HUES64 (cell line): ENCODE results near the gene ODAD3.
"Not testable (repeated sequence)": the region's sequence is repeated elsewhere in the genome, so short reads cannot be mapped to it uniquely, and the experiment has no call there.

Source experiments
- H3K27ac ChIP-seq: 2 replicates; pipeline ENCODE4 v1.7.0; 2013; ENCODE audit warnings: low read depth, low read length, inconsistent platforms
- H3K27me3 ChIP-seq: 2 replicates; pipeline ENCODE4 v1.6.1; 2013; ENCODE audit warnings: mild to moderate bottlenecking, low read length; ENCODE audit not compliant: insufficient read depth
- H3K36me3 ChIP-seq: 2 replicates; pipeline ENCODE4 v1.6.1; 2013; ENCODE audit warnings: mild to moderate bottlenecking, low read length; ENCODE audit not compliant: insufficient read depth
- H3K4me1 ChIP-seq: 2 replicates; pipeline ENCODE4 v1.6.1; 2013; ENCODE audit warnings: mild to moderate bottlenecking, low read length, moderate library complexity; ENCODE audit not compliant: insufficient read depth
- H3K4me3 ChIP-seq: 2 replicates; pipeline ENCODE4 v1.5.1; 2013; ENCODE audit warnings: mild to moderate bottlenecking, low read length, moderate library complexity
- H3K9ac ChIP-seq: 2 replicates; pipeline ENCODE4 v1.6.1; 2013; ENCODE audit warnings: mild to moderate bottlenecking, low read depth, low read length
- H3K9me3 ChIP-seq: 2 replicates; pipeline ENCODE4 v1.6.1; 2013; ENCODE audit warnings: low read depth, low read length; ENCODE audit not compliant: insufficient read depth
- WGBS: fragments of 150-250, 120-280 bp; methylation state at CpG from one replicate; pipeline ENCODE4 v1.1.7; 2013; ENCODE audit warnings: missing lambda C conversion rate; 5-methylcytosine and 5-hydroxymethylcytosine counted together

ODAD3 gene

DNA sequence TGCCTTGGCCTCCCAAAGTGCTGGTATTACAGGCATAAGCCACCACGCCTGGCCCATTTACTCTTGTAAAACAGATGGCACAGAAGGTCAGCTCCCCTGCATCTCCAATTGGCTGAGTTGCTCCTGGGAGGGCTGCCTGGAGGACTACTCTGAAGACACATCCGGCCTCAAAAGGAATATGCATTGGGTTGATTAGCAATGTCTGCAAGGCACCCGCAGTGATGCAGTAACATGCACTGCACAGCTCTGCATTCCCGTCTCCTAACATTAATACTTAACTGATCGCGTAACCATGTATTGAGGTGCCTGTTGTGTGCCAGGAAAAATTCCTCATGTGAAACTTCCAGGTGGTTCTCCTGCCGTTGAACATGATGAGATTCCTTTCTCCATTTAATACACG is 40.9 kb upstream of the ODAD3 start:
- Histone ChIP-seq H3K9ac (no peak overlapping the region), H3K36me3 (no peaks in the 10 kb centered on the region), H3K27ac (no peak overlapping the region), H3K27me3 (peaks cover 29% of the 10 kb centered on the region), H3K4me3 (no peak overlapping the region), H3K9me3 (no peaks in the 10 kb centered on the region), H3K4me1 (no peaks in the 10 kb centered on the region)
- WGBS = 84% methylated on average over 8 of the region's 8 CpGs

DNA sequence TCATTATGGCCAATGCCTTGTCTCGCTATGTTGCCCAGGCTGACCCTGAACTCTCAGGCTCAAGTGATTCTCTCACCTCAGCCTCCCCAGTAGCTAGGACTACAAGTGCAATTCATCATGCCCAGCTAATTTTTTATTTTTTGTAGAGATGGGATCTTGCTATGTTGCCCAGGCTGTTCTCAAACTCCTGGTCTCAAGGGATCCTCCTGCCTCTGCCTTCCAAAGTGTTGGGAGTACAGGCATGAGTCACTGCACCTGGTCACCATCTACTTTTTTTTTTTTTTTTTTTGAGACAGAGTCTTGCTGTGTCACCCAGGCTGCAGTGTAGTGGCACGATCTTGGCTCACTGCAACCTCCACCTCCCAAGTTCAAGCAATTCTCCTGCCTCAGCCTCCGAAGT is 40.4 kb upstream of the ODAD3 start:
- H3K4me1 ChIP-seq, H3K4me3 ChIP-seq, H3K36me3 ChIP-seq, H3K9me3 ChIP-seq, H3K9ac ChIP-seq, H3K27ac ChIP-seq: not testable (repeated sequence)
- H3K27me3 ChIP-seq = peaks cover 25% of the 10 kb centered on the region
- 94% methylated on average over 3 of the region's 3 CpGs for WGBS

DNA sequence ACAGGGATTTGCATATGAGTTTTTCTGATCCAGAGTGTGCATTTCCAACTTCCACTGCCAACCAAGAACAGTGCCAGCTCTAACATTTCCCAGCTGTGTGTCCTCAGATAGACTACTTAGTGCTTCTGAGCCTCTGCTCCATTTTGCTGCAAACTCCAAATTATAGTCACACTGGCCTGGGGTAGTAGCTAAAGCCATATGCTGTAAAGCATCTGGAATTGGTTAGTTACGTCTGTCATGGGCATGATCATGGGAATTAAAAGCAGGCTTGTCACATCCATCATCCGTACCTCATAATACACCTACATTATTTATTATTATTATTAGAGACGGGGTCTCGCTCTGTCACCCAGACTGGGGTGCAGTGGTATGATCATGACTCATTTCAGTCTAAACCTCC is 38.8 kb upstream of the ODAD3 start:
- Histone ChIP-seq H3K9me3 (no peaks in the 10 kb centered on the region), H3K4me3 (no peak overlapping the region), H3K36me3 (no peaks in the 10 kb centered on the region), H3K27me3 (peaks cover 9% of the 10 kb centered on the region), H3K27ac (no peak overlapping the region), H3K9ac (no peak overlapping the region), H3K4me1 (no peaks in the 10 kb centered on the region)
- WGBS = 95% methylated on average over 4 of the region's 4 CpGs

DNA sequence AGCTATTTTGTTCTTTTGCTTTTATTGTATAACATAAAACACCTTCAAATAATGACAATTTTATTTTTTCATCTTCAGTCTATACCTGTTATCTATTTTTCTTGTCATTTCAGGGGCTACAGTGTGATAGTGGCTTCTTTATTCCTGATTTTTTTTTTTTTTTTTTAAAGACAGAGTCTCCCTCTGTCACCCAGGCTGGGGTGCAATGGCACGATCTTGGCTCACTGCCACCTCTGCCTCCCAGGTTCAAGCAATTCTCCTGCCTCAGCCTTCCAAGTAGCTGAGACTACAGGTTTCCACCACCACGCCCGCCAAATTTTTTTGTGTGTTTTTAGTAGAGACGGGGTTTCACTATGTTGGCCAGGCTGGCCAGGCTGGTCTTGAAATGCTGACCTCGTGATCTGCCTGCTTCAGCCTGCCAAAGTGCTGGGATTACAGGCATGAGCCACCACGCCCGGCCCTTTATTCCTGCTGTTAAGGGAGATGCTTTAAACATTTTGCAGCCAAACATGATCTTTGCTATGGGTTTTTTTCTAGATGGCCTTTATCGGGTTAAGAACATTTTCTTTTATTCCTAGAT is 33.4 kb upstream of the ODAD3 start:
- H3K27me3 ChIP-seq, H3K4me3 ChIP-seq, H3K27ac ChIP-seq, H3K9me3 ChIP-seq, H3K4me1 ChIP-seq, H3K9ac ChIP-seq, H3K36me3 ChIP-seq: not testable (repeated sequence)
- WGBS = 89% methylated on average over 7 of the region's 8 CpGs

DNA sequence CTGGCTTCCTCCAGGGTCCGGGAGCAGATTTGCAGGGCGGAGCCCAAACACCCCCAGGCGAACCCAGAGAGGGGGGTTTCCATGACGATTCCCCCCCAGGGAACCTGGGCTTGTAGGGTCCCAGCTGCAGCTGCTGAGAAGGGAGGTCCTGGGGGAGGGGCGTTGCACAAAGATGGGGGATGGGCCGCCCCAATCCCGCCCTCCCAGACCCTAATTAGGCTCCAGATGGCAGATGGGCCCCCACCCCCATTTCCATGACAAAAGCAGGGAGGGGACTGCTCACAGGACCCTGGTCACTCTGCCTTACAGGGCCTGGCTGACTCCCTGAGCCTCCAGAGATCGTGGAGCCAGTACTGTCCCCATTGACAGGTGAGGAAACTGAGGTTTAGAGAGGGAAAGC is 30.7 kb upstream of the ODAD3 start:
- no peak overlapping the region for H3K9ac ChIP-seq
- H3K27me3 ChIP-seq = no peaks in the 10 kb centered on the region
- H3K4me1 ChIP-seq = 0 out of 2 replicates have a peak, but pooled peaks cover 3% of the 10 kb centered on the region
- H3K36me3 ChIP-seq = no peaks in the 10 kb centered on the region
- no peak overlapping the region for H3K27ac ChIP-seq
- H3K4me3 ChIP-seq = no peak overlapping the region
- H3K9me3 ChIP-seq = no peaks in the 10 kb centered on the region
- 32% methylated on average over 8 of the region's 8 CpGs for WGBS

DNA sequence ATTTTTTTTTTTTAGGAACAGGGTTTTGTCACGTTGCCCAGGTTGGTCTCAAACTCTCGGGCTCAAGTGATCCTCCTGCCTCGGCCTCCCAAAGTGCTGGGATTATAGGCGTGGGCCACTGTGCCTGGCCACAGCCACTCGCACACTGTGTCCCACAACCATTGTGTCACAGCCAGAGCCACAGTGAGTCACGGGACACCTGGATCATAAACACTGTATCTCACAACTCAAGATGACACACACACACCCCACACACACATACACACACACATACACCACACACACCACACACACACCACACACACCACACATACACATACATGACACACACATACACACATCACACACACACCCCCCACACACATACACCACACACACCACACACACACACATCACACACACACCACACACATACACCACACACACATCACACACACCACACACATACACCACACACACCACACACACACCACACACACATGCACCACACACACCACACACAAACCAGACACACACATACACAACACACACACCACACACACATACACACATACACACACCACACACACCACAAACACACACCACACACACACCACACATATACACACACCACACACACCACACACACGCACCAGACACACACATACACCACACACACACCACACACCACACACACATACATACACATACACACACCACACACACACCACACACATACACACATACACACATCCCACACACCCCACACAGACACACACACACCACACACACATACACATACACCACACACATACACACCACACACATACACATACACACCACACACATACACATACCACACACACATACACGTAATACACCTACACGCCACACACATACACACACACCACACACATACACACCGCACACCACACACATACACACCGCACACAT is 29.7 kb upstream of the ODAD3 start:
- Histone ChIP-seq H3K36me3 (no peaks in the 10 kb centered on the region), H3K9ac (no peak overlapping the region), H3K27me3 (no peaks in the 10 kb centered on the region), H3K9me3 (no peaks in the 10 kb centered on the region), H3K27ac (no peak overlapping the region), H3K4me1 (0 out of 2 replicates have a peak, but pooled peaks cover 3% of the 10 kb centered on the region), H3K4me3 (no peak overlapping the region)
- WGBS = 86% methylated on average over 11 of the region's 11 CpGs

DNA sequence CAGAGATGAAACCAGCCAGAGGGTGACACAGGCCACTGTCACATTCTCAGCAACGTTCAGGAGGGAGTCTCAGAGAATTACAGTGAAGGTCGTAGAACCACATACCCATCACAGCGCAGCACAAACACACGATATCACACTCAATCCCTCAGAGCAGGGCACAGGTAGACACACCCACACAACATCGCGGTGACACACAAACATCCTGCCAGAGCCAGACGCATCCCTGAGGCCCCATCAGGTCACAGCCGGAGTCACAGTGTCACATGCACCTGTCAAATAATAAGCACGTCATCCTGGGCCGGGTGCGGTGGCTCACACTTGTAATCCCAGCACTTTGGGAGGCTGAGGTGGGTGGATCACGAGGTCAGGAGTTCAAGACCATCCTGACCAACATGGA is 28.5 kb upstream of the ODAD3 start:
- Histone ChIP-seq H3K9ac (no peak overlapping the region), H3K9me3 (no peaks in the 10 kb centered on the region), H3K27ac (no peak overlapping the region), H3K4me1 (0 out of 2 replicates have a peak, but pooled peaks cover 3% of the 10 kb centered on the region), H3K36me3 (no peaks in the 10 kb centered on the region), H3K4me3 (no peak overlapping the region), H3K27me3 (no peaks in the 10 kb centered on the region)
- WGBS = 84% methylated on average over 12 of the region's 12 CpGs

DNA sequence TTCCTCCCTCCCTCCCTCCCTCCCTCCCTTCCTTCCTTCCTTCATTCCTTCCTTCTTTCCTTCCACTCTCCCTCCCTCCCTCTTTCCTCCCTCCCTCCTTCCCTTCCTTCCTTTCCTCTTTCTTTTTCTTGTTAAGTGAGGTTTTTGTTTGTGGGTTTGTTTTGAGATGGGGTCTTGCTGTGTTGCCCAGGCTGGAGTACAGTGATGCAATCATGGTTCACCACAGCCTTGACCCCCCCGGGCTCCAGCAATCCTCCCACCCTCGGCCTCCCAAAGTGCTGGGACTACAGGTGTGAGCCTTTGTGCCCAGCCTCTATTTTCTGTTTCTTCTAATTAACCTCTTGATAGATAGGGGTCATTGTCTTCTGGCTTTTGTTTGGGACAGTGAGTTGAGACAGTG is 26.5 kb upstream of the ODAD3 start:
- WGBS = 94% methylated on average over 2 of the region's 2 CpGs
- H3K27ac ChIP-seq = no peak overlapping the region
- no peaks in the 10 kb centered on the region for H3K27me3 ChIP-seq
- no peaks in the 10 kb centered on the region for H3K36me3 ChIP-seq
- no peak overlapping the region for H3K4me3 ChIP-seq
- no peaks in the 10 kb centered on the region for H3K9me3 ChIP-seq
- no peak overlapping the region for H3K9ac ChIP-seq
- H3K4me1 ChIP-seq = 0 out of 2 replicates have a peak, but pooled peaks cover 7% of the 10 kb centered on the region

DNA sequence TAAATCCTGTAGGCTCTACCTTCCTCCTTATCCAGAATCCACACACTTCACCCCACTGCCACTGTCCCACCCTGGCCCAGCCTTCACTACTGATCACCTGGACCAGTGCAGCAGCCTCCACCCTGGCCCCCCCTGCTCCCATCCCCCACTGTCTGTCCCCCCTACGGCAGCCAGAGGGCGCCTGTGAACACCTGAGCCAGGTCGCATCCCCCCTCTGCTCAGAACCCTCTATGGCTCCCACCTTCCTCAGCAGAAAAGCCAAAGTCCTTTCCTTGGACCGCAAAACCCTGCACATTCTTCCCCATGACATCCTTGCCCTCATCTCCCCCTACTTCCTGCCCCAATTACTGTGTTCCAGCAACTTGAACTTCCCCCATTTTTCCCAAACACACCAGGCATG is 25.3 kb upstream of the ODAD3 start:
- WGBS = 63% methylated on average over 4 of the region's 4 CpGs
- no peaks in the 10 kb centered on the region for H3K27me3 ChIP-seq
- H3K27ac ChIP-seq = no peak overlapping the region
- H3K9me3 ChIP-seq = no peaks in the 10 kb centered on the region
- 0 out of 2 replicates have a peak, but pooled peaks cover 4% of the 10 kb centered on the region for H3K4me1 ChIP-seq
- no peaks in the 10 kb centered on the region for H3K36me3 ChIP-seq
- H3K4me3 ChIP-seq = no peak overlapping the region
- H3K9ac ChIP-seq = no peak overlapping the region

DNA sequence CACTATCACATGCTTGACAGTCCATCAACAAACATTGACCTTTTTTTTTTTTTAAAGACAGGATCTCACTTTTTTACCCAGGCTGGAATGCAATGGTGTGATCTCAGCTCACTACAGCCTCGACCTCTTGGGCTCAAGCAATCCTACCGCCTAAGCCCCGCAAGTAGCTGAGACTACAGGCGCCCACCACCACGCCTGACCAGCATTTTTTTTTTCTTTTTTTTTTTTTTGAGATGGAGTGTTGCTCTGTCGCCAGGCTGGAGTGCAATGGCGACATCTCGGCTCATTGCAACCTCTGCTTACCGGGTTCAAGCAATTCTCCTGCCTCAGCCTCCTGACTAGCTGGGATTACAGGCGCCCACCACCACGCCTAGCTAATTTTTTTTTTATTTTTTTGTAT is 24.0 kb upstream of the ODAD3 start:
- H3K36me3 ChIP-seq, H3K27ac ChIP-seq, H3K4me1 ChIP-seq, H3K4me3 ChIP-seq, H3K27me3 ChIP-seq, H3K9me3 ChIP-seq, H3K9ac ChIP-seq: not testable (repeated sequence)
- WGBS = 88% methylated on average over 11 of the region's 11 CpGs

DNA sequence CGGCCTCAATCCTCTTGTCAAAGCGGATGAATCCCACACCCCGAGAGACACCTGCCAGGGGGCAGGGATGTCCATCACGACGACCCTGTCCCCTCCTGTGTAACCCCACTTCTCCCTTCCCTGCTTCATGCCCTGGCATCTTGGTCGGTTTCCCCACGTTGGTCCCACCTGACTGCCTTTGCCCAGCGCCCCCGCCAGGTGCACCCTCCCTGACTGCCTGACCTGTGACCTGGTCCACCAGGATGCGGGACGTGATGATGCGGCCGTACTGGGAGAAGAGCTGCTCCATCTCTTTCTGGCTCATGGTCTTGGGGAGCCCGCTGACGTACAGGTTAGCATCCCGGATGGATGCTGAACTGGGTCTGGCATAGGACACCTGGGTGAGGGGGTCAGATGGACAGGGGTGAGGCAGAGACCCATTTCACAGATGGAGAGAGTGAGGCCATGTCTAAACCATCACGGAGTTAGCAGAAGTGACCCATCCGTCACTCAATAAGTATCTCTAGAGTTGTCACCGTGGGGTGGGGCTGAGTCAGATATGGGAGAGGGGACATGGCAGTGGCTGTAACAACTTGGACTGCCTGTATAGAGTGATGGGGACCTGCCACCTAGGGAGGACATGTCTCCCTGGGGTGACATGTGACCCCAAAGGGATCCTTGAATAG is 23.4 kb upstream of the ODAD3 start:
- Histone ChIP-seq H3K9me3 (no peaks in the 10 kb centered on the region), H3K4me1 (0 out of 2 replicates have a peak, but pooled peaks cover 4% of the 10 kb centered on the region), H3K27me3 (no peaks in the 10 kb centered on the region), H3K9ac (no peak overlapping the region), H3K4me3 (no peak overlapping the region), H3K27ac (no peak overlapping the region), H3K36me3 (no peaks in the 10 kb centered on the region)
- 91% methylated on average over 19 of the region's 19 CpGs for WGBS
